GM20431 (cell line): ENCODE data around the gene ABCA13.

Experiments
- in situ Hi-C: fragments of 300-500 bp; cut with MseI, MboI; formaldehyde crosslinking; loops from one replicate; pipeline ENCODE4 v1.15.0; 2020; ENCODE audit warnings: low sequenced_read_pairs; ENCODE audit not compliant: unreplicated experiment

Gene ABCA13

GRCh38 chr7:48481235-48481634 lies 310.0 kb downstream of the ABCA13 start:
- in situ Hi-C loops: no loop called here

GRCh38 chr7:48497521-48497920 lies 326.3 kb downstream of the ABCA13 start:
- in situ Hi-C loops: no loop called here

- in situ Hi-C loops: no loop called here
Observed at GRCh38 chr7:48502021-48502420, 330.8 kb downstream of the ABCA13 start.

GRCh38 chr7:48505051-48505450 lies 333.8 kb downstream of the ABCA13 start:
- in situ Hi-C loops: no loop called here

- in situ Hi-C loops: no loop called here
Observed at GRCh38 chr7:48505466-48505865, 334.2 kb downstream of the ABCA13 start.

GRCh38 chr7:48506569-48506968 lies 335.3 kb downstream of the ABCA13 start:
- in situ Hi-C loops: no loop called here

- in situ Hi-C loops: no loop called here
Observed at GRCh38 chr7:48511080-48511479, 339.8 kb downstream of the ABCA13 start.

- in situ Hi-C loops: no loop called here
Observed at GRCh38 chr7:48512892-48513291, 341.6 kb downstream of the ABCA13 start.

GRCh38 chr7:48515171-48515570 lies 343.9 kb downstream of the ABCA13 start:
- in situ Hi-C loops: no loop called here

- in situ Hi-C loops: no loop called here
Observed at GRCh38 chr7:48518092-48518491, 346.8 kb downstream of the ABCA13 start.

- in situ Hi-C loops: no loop called here
Observed at GRCh38 chr7:48522692-48523091, 351.4 kb downstream of the ABCA13 start.

- in situ Hi-C loops: no loop called here
Observed at GRCh38 chr7:48525736-48526732, 354.8 kb downstream of the ABCA13 start.

- in situ Hi-C loops: no loop called here
Observed at GRCh38 chr7:48528646-48529045, 357.4 kb downstream of the ABCA13 start.

GRCh38 chr7:48537561-48537960 lies 366.3 kb downstream of the ABCA13 start:
- in situ Hi-C loops: no loop called here

GRCh38 chr7:48540746-48541145 lies 369.5 kb downstream of the ABCA13 start:
- in situ Hi-C loops: no loop called here

GRCh38 chr7:48548667-48549066 lies 377.4 kb downstream of the ABCA13 start:
- in situ Hi-C loops: no loop called here

GRCh38 chr7:48551652-48552051 lies 380.4 kb downstream of the ABCA13 start:
- in situ Hi-C loops: no loop called here

GRCh38 chr7:48563334-48563733 lies 392.1 kb downstream of the ABCA13 start:
- in situ Hi-C loops: no loop called here

- in situ Hi-C loops: no loop called here
Observed at GRCh38 chr7:48575516-48575915, 404.3 kb downstream of the ABCA13 start.

- in situ Hi-C loops: no loop called here
Observed at GRCh38 chr7:48587475-48587874, 416.2 kb downstream of the ABCA13 start.

- in situ Hi-C loops: no loop called here
Observed at GRCh38 chr7:48594349-48594748, 423.1 kb downstream of the ABCA13 start.

GRCh38 chr7:48595756-48596155 lies 424.5 kb downstream of the ABCA13 start:
- in situ Hi-C loops: no loop called here
